ENCODE results near the gene TIMELESS.
"Not testable (repeated sequence)": the region's sequence is repeated elsewhere in the genome, so short reads cannot be mapped to it uniquely, and the experiment has no call there.

The TIMELESS gene

DNA sequence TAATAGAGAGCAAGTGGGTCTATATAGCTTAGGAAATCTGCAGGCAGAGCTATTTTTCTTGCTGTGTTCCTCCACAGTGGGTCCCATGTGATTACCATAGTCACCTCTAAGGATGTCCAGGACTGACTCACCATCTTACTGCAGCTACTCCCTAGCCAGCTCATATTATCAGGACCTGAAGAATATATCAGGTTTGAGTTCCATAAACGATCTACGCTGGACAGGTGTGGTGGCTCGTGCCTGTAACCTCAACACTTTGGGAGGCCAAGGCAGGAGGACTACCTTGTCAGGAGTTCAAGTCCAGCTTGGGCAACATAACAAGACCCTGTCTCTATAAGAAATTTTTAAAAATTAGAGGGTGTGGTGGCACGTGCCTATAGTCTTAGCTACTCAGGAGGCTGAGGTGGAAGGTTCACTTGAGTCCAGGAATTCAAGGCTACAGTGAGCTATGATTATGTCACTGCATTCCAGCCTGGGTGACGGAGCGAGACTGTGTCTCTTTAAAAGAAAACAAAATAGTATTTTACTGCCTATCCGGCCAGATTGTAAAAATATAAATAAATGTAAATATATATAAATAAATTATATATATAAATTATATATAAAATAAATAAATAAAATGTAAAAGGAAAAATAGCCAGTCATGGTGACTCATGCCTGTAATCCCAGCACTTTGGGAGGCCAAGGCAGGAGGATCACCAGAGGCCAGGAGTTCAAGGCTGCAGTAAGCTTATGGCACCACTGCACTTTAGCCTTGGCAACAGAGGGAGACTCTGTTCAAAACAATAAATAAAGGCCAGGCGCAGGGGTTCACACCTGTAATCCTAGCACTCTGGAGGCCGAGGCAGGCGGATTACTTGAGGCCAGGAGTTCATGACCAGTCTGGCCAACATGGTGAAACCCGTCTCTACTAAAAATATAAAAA is 12.3 kb upstream of the TIMELESS start:
- DNase-seq, result no peak

DNA sequence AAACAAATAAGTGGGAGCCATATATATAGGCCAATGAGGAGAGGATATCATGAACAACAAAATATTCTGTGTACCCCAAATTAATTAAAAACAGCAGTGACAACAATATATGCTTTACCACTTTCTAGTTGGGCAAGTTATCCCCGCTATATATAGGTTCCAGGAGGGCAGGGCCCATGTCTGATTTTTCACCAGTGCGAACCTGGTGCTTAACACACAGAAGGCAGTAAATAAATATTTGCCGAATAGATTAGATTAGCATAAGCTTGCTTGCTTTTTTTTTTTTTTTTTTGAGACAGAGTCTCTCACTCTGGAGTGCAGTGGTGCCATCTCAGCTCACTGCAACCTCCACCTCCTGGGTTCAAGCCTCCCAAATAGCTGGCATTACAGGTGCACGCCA is 8.6 kb upstream of the TIMELESS start:
- DNase-seq, result no peak

DNA sequence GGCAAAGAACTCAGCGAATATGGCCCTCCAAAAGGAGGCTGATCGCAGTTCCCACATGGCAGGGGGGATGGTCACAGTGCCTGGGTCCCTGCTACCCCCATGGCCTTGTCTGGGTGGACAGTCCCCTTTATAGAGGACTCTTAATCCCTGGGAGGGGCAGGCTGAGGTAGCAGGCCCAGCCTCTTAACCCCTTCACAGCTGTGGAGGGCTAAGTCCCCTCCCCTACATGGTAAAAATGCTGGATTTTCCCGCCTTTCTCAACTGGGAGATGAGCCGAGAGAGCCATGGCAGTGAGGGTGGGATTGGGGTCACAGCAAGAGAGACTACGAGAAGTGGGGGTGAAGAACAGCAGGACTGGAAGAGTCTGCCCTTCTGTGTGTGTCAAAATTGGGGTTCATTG is 5.3 kb upstream of the TIMELESS start, which contains the start of gene MIP:
Gene MIP, minus strand, starts transcription at position 101 of the 400 bp plus-strand sequence. Its CDS starts 44 bp downstream, at position 57.
- no peak for DNase-seq

GRCh38 chr12:56451147-56451546 is 1.9 kb upstream of the TIMELESS start:
- no peak for DNase-seq

- no peak for DNase-seq
Observed at GRCh38 chr12:56450241-56450640, 1.0 kb upstream of the TIMELESS start.

GRCh38 chr12:56449622-56449984 is 377 bp upstream of the TIMELESS start:
- DNase-seq, result no peak

DNA sequence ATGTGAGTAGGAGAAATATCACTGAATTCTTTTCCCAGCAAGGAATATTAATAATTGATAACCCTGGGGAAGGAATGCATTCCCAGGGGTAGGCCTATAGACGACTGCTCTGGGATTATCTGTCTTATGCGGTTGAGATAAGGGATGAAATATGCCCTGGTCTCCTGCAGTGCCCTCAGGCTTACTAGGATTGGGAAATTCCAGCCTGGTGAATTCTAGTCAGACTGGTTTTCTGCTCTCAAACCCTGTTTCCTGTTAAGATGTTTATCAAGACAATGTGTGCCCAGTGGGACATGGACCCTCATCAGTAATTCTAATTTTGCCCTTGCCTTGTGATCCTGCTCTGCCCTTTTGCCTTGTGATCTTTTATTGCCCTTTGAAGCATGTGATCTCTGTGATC is 6.0 kb downstream of the TIMELESS start:
- not testable (repeated sequence) for DNase-seq

- DNase-seq, result no peak
Observed at GRCh38 chr12:56437430-56438176, 11.6 kb downstream of the TIMELESS start.

DNA sequence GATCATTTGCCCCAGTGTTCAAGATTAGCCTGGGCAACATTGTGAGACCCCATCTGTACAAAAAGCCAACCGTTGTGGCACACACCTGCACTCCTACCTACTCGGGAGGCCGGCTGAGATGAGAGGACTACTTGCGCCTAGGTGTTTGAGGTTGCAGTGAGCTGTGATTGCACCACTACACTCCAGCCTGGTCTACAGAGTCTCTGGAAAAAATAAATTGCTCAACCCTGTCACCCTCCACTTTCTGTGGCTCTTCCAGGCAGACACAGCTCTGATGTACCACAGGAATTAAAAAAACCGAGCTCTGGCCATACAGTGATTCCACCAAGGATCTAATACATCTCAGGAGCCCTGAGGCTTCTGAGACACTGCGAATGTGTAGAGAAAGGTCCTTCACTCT is 14.4 kb downstream of the TIMELESS start:
- DNase-seq, result no peak

- no peak for DNase-seq
Observed at GRCh38 chr12:56431850-56432249, 17.4 kb downstream of the TIMELESS start.

DNA sequence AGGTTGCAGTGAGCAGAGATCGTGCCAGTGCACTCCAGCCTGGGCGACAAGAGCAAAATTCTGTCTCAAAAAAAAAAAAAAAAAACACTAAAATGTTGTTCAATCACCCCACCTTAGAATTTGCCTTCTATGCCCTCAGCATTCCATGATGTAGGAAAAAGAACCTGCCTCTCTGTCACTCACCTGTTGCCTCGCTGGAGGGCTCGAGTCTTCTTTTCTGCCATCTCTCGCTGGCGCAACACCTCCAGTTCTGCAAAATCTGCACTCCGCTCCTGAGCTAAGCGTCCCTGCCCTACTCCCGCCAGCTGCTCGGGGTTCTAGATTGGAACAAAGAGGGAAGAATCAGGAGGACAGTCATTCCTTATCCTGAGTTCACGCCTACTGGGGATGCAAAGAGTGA is 17.9 kb downstream of the TIMELESS start:
- DNase-seq, result no peak

- DNase-seq, result no peak
Observed at GRCh38 chr12:56425940-56426438, 23.2 kb downstream of the TIMELESS start.

DNA sequence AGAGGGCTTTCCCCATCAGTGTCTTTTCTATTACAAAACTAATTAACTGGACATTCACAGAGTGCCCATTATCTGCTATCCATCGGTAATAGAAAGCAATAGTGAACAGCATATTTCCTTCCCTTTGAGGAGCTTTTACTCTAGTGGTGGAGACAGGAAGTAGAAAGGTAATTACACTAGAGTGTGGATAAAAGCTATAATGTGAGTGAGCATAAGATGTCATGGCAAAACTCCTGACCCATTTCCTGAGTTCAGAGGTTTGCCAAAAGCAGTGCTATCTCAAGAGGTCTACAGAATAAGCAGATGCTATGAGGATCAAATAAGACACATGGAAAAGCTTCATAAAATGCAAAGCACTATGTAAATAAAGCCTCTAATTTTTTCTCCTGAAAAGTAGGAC is 24.0 kb downstream of the TIMELESS start:
- DNase-seq, result no peak

GRCh38 chr12:56420411-56420810 is 28.8 kb downstream of the TIMELESS start:
- DNase-seq, result no peak

DNA sequence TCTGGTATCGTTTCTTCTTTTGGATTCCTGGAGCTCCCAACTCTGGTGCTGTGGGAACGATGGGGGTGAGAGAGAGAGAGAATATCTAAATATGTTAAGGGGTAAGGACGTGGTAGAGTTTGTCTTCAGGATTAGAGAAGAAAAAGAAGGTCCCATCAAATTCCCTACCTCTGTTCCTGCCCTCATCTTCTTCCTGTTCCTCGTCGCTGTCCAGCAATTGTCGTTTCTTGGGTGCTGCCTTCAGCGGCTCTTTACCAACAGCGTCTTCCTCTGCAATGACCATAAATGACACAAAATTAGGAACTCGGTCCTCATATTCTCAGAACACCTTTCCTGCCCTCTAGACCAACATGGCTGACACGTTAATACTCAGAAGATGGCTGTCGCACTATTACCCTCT is 31.5 kb downstream of the TIMELESS start:
- no peak for DNase-seq

- no peak for DNase-seq
Observed at GRCh38 chr12:56414401-56414800, 34.8 kb downstream of the TIMELESS start.

GRCh38 chr12:56413392-56413791 is 35.8 kb downstream of the TIMELESS start:
- DNase-seq, result no peak

GRCh38 chr12:56411781-56412639 is 37.2 kb downstream of the TIMELESS start:
- no peak for DNase-seq

- no peak for DNase-seq
Observed at GRCh38 chr12:56410768-56411167, 38.5 kb downstream of the TIMELESS start.

GRCh38 chr12:56408799-56409417 is 40.3 kb downstream of the TIMELESS start:
- no peak for DNase-seq

DNA sequence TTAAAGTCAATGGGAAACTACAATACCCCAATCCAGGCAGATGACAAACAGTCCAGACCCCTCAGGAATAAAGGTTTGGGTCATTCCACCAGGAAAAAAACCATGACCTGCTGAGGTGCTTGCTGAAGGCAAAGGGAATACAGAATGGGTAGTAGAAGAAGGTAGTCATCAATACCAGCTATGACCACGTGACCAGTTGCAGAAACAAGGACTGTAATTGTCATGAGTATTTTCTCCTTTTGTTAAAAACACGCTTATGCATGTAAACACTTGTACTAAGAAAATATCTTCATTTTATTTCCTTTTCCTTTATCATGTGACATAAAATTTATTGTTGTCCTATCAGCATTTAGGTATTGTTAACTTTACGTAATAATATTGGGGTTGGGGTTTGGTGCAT is 45.0 kb downstream of the TIMELESS start:
- not testable (repeated sequence) for DNase-seq

- not testable (repeated sequence) for DNase-seq
Observed at GRCh38 chr12:56401612-56402011, 47.6 kb downstream of the TIMELESS start.
